H9 (cell line): Measurements from ENCODE around the gene GPR68. TPM values are rescaled to one million over a fixed set of nuclear protein-coding genes. Genes with fewer than 3 reads are reported as not detected.

Experiments
- DNase-seq: peaks from one replicate; pipeline ENCODE4 v3.0.0-alpha.2; 2017
- H2AFZ ChIP-seq: one replicate; pipeline ENCODE4 v1.6.1; 2013; ENCODE audit warnings: mild to moderate bottlenecking, low read length, control low read depth, moderate library complexity
- H2AK5ac ChIP-seq: 2 replicates; pipeline ENCODE4 v1.6.1; 2013; ENCODE audit warnings: low read length, control low read depth, mixed read lengths; ENCODE audit not compliant: insufficient read length
- H2BK120ac ChIP-seq: one replicate; pipeline ENCODE4 v1.6.1; 2013; ENCODE audit warnings: low read depth, mild to moderate bottlenecking, low read length, control low read depth, inconsistent platforms; ENCODE audit not compliant: poor library complexity, severe bottlenecking
- H2BK12ac ChIP-seq: 2 replicates; pipeline ENCODE4 v1.6.1; 2013; ENCODE audit warnings: low read length, control low read depth, mixed read lengths, low read depth; ENCODE audit not compliant: insufficient read length
- H2BK15ac ChIP-seq: 2 replicates; pipeline ENCODE4 v1.6.1; 2013; ENCODE audit warnings: low read depth, low read length, control low read depth
- H2BK20ac ChIP-seq: one replicate; pipeline ENCODE4 v1.6.1; 2013; ENCODE audit warnings: low read depth, mild to moderate bottlenecking, low read length, control low read depth, inconsistent platforms; ENCODE audit not compliant: poor library complexity, severe bottlenecking
- H2BK5ac ChIP-seq: 2 replicates; pipeline ENCODE4 v1.6.1; 2013; ENCODE audit warnings: low read length, control low read depth, mixed read lengths; ENCODE audit not compliant: insufficient read length
- H3K14ac ChIP-seq: 2 replicates; pipeline ENCODE4 v1.6.1; 2013; ENCODE audit warnings: low read length, control low read depth; ENCODE audit not compliant: insufficient read depth
- H3K18ac ChIP-seq: 2 replicates; pipeline ENCODE4 v1.6.1; 2013; ENCODE audit warnings: low read depth, mild to moderate bottlenecking, mixed read lengths, low read length, control low read depth; ENCODE audit not compliant: insufficient read length
- H3K23ac ChIP-seq: 2 replicates; pipeline ENCODE4 v1.6.1; 2013; ENCODE audit warnings: low read length, control low read depth, mixed read lengths, low read depth; ENCODE audit not compliant: insufficient read length
- H3K23me2 ChIP-seq: 2 replicates; pipeline ENCODE4 v1.6.1; 2013; ENCODE audit warnings: low read depth, mild to moderate bottlenecking, mixed read lengths, low read length, control low read depth; ENCODE audit not compliant: insufficient read length, poor library complexity, severe bottlenecking
- H3K27ac ChIP-seq: 2 replicates; pipeline ENCODE4 v1.5.1; 2013; ENCODE audit warnings: low read length, control low read depth, mixed read lengths, low read depth; ENCODE audit not compliant: insufficient read length
- H3K27me3 ChIP-seq: 2 replicates; pipeline ENCODE4 v1.6.1; 2013; ENCODE audit warnings: low read length, control low read depth, inconsistent platforms; ENCODE audit not compliant: insufficient read depth
- H3K4ac ChIP-seq: 2 replicates; pipeline ENCODE4 v1.6.1; 2013; ENCODE audit warnings: low read depth, mild to moderate bottlenecking, control low read depth, inconsistent platforms, low read length, moderate library complexity
- H3K4me1 ChIP-seq: 2 replicates; pipeline ENCODE4 v1.6.1; 2013; ENCODE audit warnings: low read length, control low read depth, inconsistent platforms; ENCODE audit not compliant: insufficient read depth
- H3K4me2 ChIP-seq: 2 replicates; pipeline ENCODE4 v1.6.1; 2013; ENCODE audit warnings: low read length, control low read depth, mixed read lengths; ENCODE audit not compliant: insufficient read length, insufficient read depth
- H3K56ac ChIP-seq: 2 replicates; pipeline ENCODE4 v1.6.1; 2013; ENCODE audit warnings: low read depth, mild to moderate bottlenecking, mixed read lengths, low read length, control low read depth; ENCODE audit not compliant: insufficient read length
- H3K79me1 ChIP-seq: 2 replicates; pipeline ENCODE4 v1.6.1; 2013; ENCODE audit warnings: low read depth, mild to moderate bottlenecking, moderate library complexity, low read length, control low read depth, inconsistent platforms; ENCODE audit not compliant: insufficient read depth, poor library complexity, severe bottlenecking
- H3K79me2 ChIP-seq: 2 replicates; pipeline ENCODE4 v1.6.1; 2013; ENCODE audit warnings: low read length, control low read depth, inconsistent platforms; ENCODE audit not compliant: insufficient read depth
- H3K9ac ChIP-seq: 2 replicates; pipeline ENCODE4 v1.6.1; 2013; ENCODE audit warnings: low read length, control low read depth, mixed read lengths; ENCODE audit not compliant: insufficient read length; ENCODE audit errors: extremely low read depth
- H3K9me3 ChIP-seq: one replicate; pipeline ENCODE4 v1.6.1; 2013; ENCODE audit warnings: low read depth, low read length, inconsistent platforms; ENCODE audit not compliant: control insufficient read depth
- H3T11ph ChIP-seq: one replicate; pipeline ENCODE4 v1.6.1; 2013; ENCODE audit warnings: mild to moderate bottlenecking, low read length, control low read depth, inconsistent platforms
- H4K20me1 ChIP-seq: one replicate; pipeline ENCODE4 v1.6.1; 2013; ENCODE audit not compliant: control insufficient read depth, insufficient read length, insufficient read depth
- H4K5ac ChIP-seq: 2 replicates; pipeline ENCODE4 v1.6.1; 2013; ENCODE audit warnings: low read depth, mild to moderate bottlenecking, mixed read lengths, low read length, control low read depth; ENCODE audit not compliant: insufficient read length
- H4K8ac ChIP-seq: replicated peaks from 2 replicates; pipeline ENCODE4 v1.6.1; 2013; ENCODE audit warnings: low read length, control low read depth, mixed read lengths, low read depth; ENCODE audit not compliant: insufficient read length
- H4K91ac ChIP-seq: 2 replicates; pipeline ENCODE4 v1.6.1; 2013; ENCODE audit warnings: low read depth, mild to moderate bottlenecking, moderate library complexity, mixed read lengths, low read length, control low read depth; ENCODE audit not compliant: insufficient read length
- H3K27ac Mint-ChIP-seq, 3 experiments: 2 replicates in 2 of 3; 3 replicates in 1 of 3; pipeline ENCODE4 v1.8.0; 2020 to 2021; ENCODE audit warnings: mixed read lengths in 3 of 3, mild to moderate bottlenecking in 1 of 3, moderate library complexity in 1 of 3
- H3K27me3 Mint-ChIP-seq: 2 replicates; pipeline ENCODE4 v1.8.0; 2021; ENCODE audit warnings: low read depth, mild to moderate bottlenecking, moderate library complexity, mixed read lengths
- H3K36me3 Mint-ChIP-seq, 3 experiments: 2 replicates in 2 of 3; 3 replicates in 1 of 3; pipeline ENCODE4 v1.8.0; 2020 to 2021; ENCODE audit warnings: low read depth in 3 of 3, mixed read lengths in 3 of 3; ENCODE audit not compliant: insufficient read depth in 1 of 3
- H3K4me1 Mint-ChIP-seq, 2 experiments: 2 replicates each; pipeline ENCODE4 v1.8.0; 2020; ENCODE audit warnings: mixed read lengths in 2 of 2
- H3K4me3 Mint-ChIP-seq, 2 experiments: 2 replicates in 1 of 2; 3 replicates in 1 of 2; pipeline ENCODE4 v1.8.0; 2020 to 2021; ENCODE audit warnings: mild to moderate bottlenecking in 2 of 2, mixed read lengths in 2 of 2, moderate library complexity in 1 of 2
- H3K9me3 Mint-ChIP-seq, 2 experiments: 2 replicates in 1 of 2; 3 replicates in 1 of 2; pipeline ENCODE4 v1.8.0; 2020; ENCODE audit warnings: mild to moderate bottlenecking in 2 of 2, mixed read lengths in 2 of 2, moderate library complexity in 1 of 2
- WGBS: extraction: QIAGEN DNeasy Blood & Tissue Kit; methylation state at CpG from one replicate; pipeline ENCODE4 v1.1.7; 2013; ENCODE audit warnings: missing lambda C conversion rate, low lambda C conversion rate, mixed read lengths; ENCODE audit not compliant: insufficient read length; ENCODE audit errors: extremely low coverage; 5-methylcytosine and 5-hydroxymethylcytosine counted together
- total RNA-seq: library from RNA; stranded (reverse); gene quantifications from 2 replicates; pipeline ENCODE4 v1.2.1, GENCODE V29; 2021
- TF ChIP-seq, protein P1 (sequence below): fragments of 200-600 bp; sonication (generic); conservative IDR thresholded peaks from 3 replicates; pipeline ENCODE4 v1.8.0; 2021; ENCODE audit warnings: antibody characterized with exemption, mild to moderate bottlenecking

The GPR68 gene
- total RNA-seq, 1 experiment from 2014 or later = 0.33 TPM

DNA sequence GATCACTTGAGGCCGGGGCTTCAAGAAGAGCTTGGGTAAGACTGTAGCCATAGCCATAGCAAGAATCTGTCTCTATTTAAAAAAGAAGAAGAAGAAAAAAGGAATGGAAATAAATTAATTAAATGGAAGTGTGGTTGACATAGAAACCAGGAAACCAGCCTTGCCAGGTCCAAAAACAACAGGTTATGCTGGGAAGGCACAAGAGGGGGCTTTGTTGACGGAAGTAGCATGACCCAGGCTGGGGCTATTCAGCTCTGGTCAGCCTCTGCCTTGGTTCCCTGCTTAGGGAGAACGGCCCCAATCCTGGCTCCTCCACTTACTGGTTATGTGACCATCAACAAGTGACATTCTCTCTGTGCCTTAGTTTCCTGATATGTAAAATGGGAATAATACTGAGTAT lies 14.4 kb upstream of the GPR68 start:
- no peak overlapping the region for H4K91ac ChIP-seq
- H3K79me1 ChIP-seq = no peaks in the 10 kb centered on the region
- no peaks in the 10 kb centered on the region for H4K20me1 ChIP-seq
- H3K4me2 ChIP-seq = no peak overlapping the region
- H3K4ac ChIP-seq = no peak overlapping the region
- H3K9me3 ChIP-seq = no peaks in the 10 kb centered on the region
- TF ChIP-seq, protein P1, sequence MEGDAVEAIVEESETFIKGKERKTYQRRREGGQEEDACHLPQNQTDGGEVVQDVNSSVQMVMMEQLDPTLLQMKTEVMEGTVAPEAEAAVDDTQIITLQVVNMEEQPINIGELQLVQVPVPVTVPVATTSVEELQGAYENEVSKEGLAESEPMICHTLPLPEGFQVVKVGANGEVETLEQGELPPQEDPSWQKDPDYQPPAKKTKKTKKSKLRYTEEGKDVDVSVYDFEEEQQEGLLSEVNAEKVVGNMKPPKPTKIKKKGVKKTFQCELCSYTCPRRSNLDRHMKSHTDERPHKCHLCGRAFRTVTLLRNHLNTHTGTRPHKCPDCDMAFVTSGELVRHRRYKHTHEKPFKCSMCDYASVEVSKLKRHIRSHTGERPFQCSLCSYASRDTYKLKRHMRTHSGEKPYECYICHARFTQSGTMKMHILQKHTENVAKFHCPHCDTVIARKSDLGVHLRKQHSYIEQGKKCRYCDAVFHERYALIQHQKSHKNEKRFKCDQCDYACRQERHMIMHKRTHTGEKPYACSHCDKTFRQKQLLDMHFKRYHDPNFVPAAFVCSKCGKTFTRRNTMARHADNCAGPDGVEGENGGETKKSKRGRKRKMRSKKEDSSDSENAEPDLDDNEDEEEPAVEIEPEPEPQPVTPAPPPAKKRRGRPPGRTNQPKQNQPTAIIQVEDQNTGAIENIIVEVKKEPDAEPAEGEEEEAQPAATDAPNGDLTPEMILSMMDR = no peak
- no peak overlapping the region for H2BK120ac ChIP-seq
- no peak overlapping the region for H2AFZ ChIP-seq
- H3K23ac ChIP-seq = no peak overlapping the region
- H4K5ac ChIP-seq = no peak overlapping the region
- no peak overlapping the region for H3K27ac Mint-ChIP-seq
- no peaks in the 10 kb centered on the region for H3K4me1 ChIP-seq
- H2BK5ac ChIP-seq = no peak overlapping the region
- H3K27ac ChIP-seq = no peak overlapping the region
- no peak overlapping the region for H4K8ac ChIP-seq
- no peak overlapping the region for H3K9ac ChIP-seq
- peaks cover 22 to 24% of the 10 kb centered on the region in 2 experiments for H3K4me1 Mint-ChIP-seq
- no peak overlapping the region for H2BK20ac ChIP-seq
- no peak overlapping the region for H3K14ac ChIP-seq
- H3K56ac ChIP-seq = no peak overlapping the region
- H2BK12ac ChIP-seq = no peak overlapping the region
- no peak overlapping the region for H2AK5ac ChIP-seq
- no CpG with 5 or more reads among the region's 3 CpGs for WGBS
- no peak overlapping the region for H3K4me3 Mint-ChIP-seq
- H3T11ph ChIP-seq = no peak overlapping the region
- H3K27me3 Mint-ChIP-seq = peaks cover 44% of the 10 kb centered on the region
- no peaks in the 10 kb centered on the region; the same call in 1 of the 2 replicates for H3K27me3 ChIP-seq
- no peaks in the 10 kb centered on the region for H3K23me2 ChIP-seq
- H3K79me2 ChIP-seq = no peaks in the 10 kb centered on the region
- no peak overlapping the region for H2BK15ac ChIP-seq
- H3K18ac ChIP-seq = no peak overlapping the region
- H3K36me3 Mint-ChIP-seq = no peaks in the 10 kb centered on the region; a peak in 2 of 7 replicates
- no peak for DNase-seq
- H3K9me3 Mint-ChIP-seq = peaks cover 2 to 5% of the 10 kb centered on the region in 2 experiments; a peak in 2 of 5 replicates
